ENCODE data around the gene KDM1B.

- TF ChIP-seq CTCF (IDR thresholded peaks at IDR 0.05) = no peak
- TF ChIP-seq SMC3 (IDR thresholded peaks at IDR 0.05; ENCODE audit: low read depth, low read length) = no peak
- no peak for TF ChIP-seq RCOR1 (IDR thresholded peaks at IDR 0.05; ENCODE audit: low read length)
- TF ChIP-seq EP300 (IDR thresholded peaks at IDR 0.05; ENCODE audit: borderline replicate concordance in 1 of 2, low read depth in 1 of 2, low read length in 1 of 2) = no peak
- TF ChIP-seq EZH2phosphoT487 (IDR thresholded peaks at IDR 0.05; ENCODE audit: borderline replicate concordance, low read depth) = no peak
- TF ChIP-seq FOSL2 (IDR thresholded peaks at IDR 0.05; ENCODE audit: borderline replicate concordance, low read depth) = no peak
- TF ChIP-seq POLR2AphosphoS5 (IDR thresholded peaks at IDR 0.05; ENCODE audit: low read depth, low read length) = no peak
- no peak for TF ChIP-seq JUND (IDR thresholded peaks at IDR 0.05)
- no peak for TF ChIP-seq NFIC (IDR thresholded peaks at IDR 0.05; ENCODE audit: borderline replicate concordance)
- TF ChIP-seq ELF1 (IDR thresholded peaks at IDR 0.05) = no peak
Measured at GRCh38 chr6:18166312-18167036, 11.3 kb downstream of the KDM1B start.

All from SK-N-SH (cell line).